ENCODE data around the gene BIRC6. TPM values are rescaled to one million over a fixed set of nuclear protein-coding genes. Genes with fewer than 3 reads are reported as not detected.
"Not testable (repeated sequence)": the region's sequence is repeated elsewhere in the genome, so short reads cannot be mapped to it uniquely, and the experiment has no call there.

BIRC6 gene
- total RNA-seq (100 to 1,000 TPM; 102 to 137 TPM), polyA plus RNA-seq (10 to 100 TPM in 1 of 2 donors, 1 to 10 TPM in 1; 3.6 to 21.8 TPM)
- long read RNA-seq, donor 1, partial matches to known transcripts = 21 of 45 reads
- long read RNA-seq, donor 1, other reads (novel, unspliced or antisense) = 23 of 45 reads
- long read RNA-seq, donor 2, partial matches to known transcripts = 27 of 49 reads
- long read RNA-seq, donor 2, other reads (novel, unspliced or antisense) = 22 of 49 reads

GRCh38 chr2:32356681-32357317 lies at the start of gene BIRC6:
BIRC6 (plus strand) TSS chr2:32357023; CDS start chr2:32357162, 139 bp downstream.
- intact Hi-C loops (cut with DNase I) = loop anchor here (2.0 to 10.0 kb wide), 4 partner anchors 71 to 292 kb away; partner anchors contain the start of gene SPAST (in 1 of the 2)
- H3K27ac ChIP-seq (ENCODE audit: low read depth in 1 of 2, low read length in 2 of 2) = peak within 1 kb of the TSS; percentile 92 to 93
- no peaks in the 10 kb centered on the region for H3K36me3 ChIP-seq (ENCODE audit: control insufficient read depth in 1 of 2, insufficient read depth in 2 of 2, low read length in 1 of 2)
- H3K4me1 ChIP-seq (ENCODE audit: control insufficient read depth in 1 of 2, insufficient read depth in 2 of 2, low read length in 2 of 2) = peaks cover 0 to 6% of the 10 kb centered on the region in 2 donors
- no peaks in the 10 kb centered on the region for H3K9me3 ChIP-seq (ENCODE audit: control insufficient read depth, low read length)
- DNase-seq = peak; percentile 99 to 100
- WGBS, 2 donors = 1% methylated on average over 71 to 76 of the region's 76 CpGs
- peak; percentile 99 for ATAC-seq (ENCODE audit: low FRiP score)
- H3K27me3 ChIP-seq (ENCODE audit: control insufficient read depth in 1 of 2, insufficient read depth in 2 of 2, low read length in 1 of 2) = no peaks in the 10 kb centered on the region
- peak within 1 kb of the TSS; percentile 85 to 91 for H3K4me3 ChIP-seq (ENCODE audit: low read length in 2 of 2)

GRCh38 chr2:32310577-32310976 lies 46.2 kb upstream of the BIRC6 start:
- peaks cover 0 to 3% of the 10 kb centered on the region in 2 donors for H3K36me3 ChIP-seq (ENCODE audit: control insufficient read depth in 1 of 2, insufficient read depth in 2 of 2, low read length in 1 of 2)
- no peak overlapping the region for H3K27ac ChIP-seq (ENCODE audit: low read depth in 1 of 2, low read length in 2 of 2)
- H3K27me3 ChIP-seq (ENCODE audit: control insufficient read depth in 1 of 2, insufficient read depth in 2 of 2, low read length in 1 of 2) = no peaks in the 10 kb centered on the region
- intact Hi-C loops (cut with DNase I) = no loop called here
- H3K9me3 ChIP-seq (ENCODE audit: control insufficient read depth, low read length) = no peaks in the 10 kb centered on the region
- ATAC-seq (ENCODE audit: low FRiP score) = no peak
- no peak for DNase-seq
- WGBS, 2 donors = 93 to 96% methylated on average over 7 of the region's 7 CpGs
- H3K4me1 ChIP-seq (ENCODE audit: control insufficient read depth in 1 of 2, insufficient read depth in 2 of 2, low read length in 2 of 2) = no peaks in the 10 kb centered on the region
- no peak overlapping the region for H3K4me3 ChIP-seq (ENCODE audit: low read length in 2 of 2)

- H3K4me1 ChIP-seq (ENCODE audit: control insufficient read depth in 1 of 2, insufficient read depth in 2 of 2, low read length in 2 of 2) = no peaks in the 10 kb centered on the region
- H3K27me3 ChIP-seq (ENCODE audit: control insufficient read depth in 1 of 2, insufficient read depth in 2 of 2, low read length in 1 of 2) = no peaks in the 10 kb centered on the region
- intact Hi-C loops (cut with DNase I) = no loop called here
- ATAC-seq (ENCODE audit: low FRiP score) (no peak), DNase-seq (no peak)
- WGBS, 2 donors = 95 to 100% methylated on average over 1 of the region's 1 CpG
- no peaks in the 10 kb centered on the region for H3K36me3 ChIP-seq (ENCODE audit: control insufficient read depth in 1 of 2, insufficient read depth in 2 of 2, low read length in 1 of 2)
- no peaks in the 10 kb centered on the region for H3K9me3 ChIP-seq (ENCODE audit: control insufficient read depth, low read length)
- no peak overlapping the region for H3K27ac ChIP-seq (ENCODE audit: low read depth in 1 of 2, low read length in 2 of 2)
- H3K4me3 ChIP-seq (ENCODE audit: low read length in 2 of 2) = no peak overlapping the region
Measured at GRCh38 chr2:32314886-32315285, 41.9 kb upstream of the BIRC6 start.

- ATAC-seq (ENCODE audit: low FRiP score) = not testable (repeated sequence)
Measured at GRCh38 chr2:32328679-32329078, 28.1 kb upstream of the BIRC6 start.

GRCh38 chr2:32329180-32329980 lies 27.4 kb upstream of the BIRC6 start:
- intact Hi-C loops (cut with DNase I); DNase-seq; H3K4me1 ChIP-seq (ENCODE audit: control insufficient read depth in 1 of 2, insufficient read depth in 2 of 2, low read length in 2 of 2); H3K27ac ChIP-seq (ENCODE audit: low read depth in 1 of 2, low read length in 2 of 2); ATAC-seq (ENCODE audit: low FRiP score); H3K36me3 ChIP-seq (ENCODE audit: control insufficient read depth in 1 of 2, insufficient read depth in 2 of 2, low read length in 1 of 2); H3K9me3 ChIP-seq (ENCODE audit: control insufficient read depth, low read length); H3K27me3 ChIP-seq (ENCODE audit: control insufficient read depth in 1 of 2, insufficient read depth in 2 of 2, low read length in 1 of 2); H3K4me3 ChIP-seq (ENCODE audit: low read length in 2 of 2): not testable (repeated sequence)
- 90 to 93% methylated on average over 14 of the region's 14 CpGs for WGBS, 2 donors

More at GRCh38 chr2:32328679-32329078, 28.1 kb upstream of the BIRC6 start:
- H3K4me3 ChIP-seq (ENCODE audit: low read length in 2 of 2); H3K36me3 ChIP-seq (ENCODE audit: control insufficient read depth in 1 of 2, insufficient read depth in 2 of 2, low read length in 1 of 2); DNase-seq; intact Hi-C loops (cut with DNase I); H3K27me3 ChIP-seq (ENCODE audit: control insufficient read depth in 1 of 2, insufficient read depth in 2 of 2, low read length in 1 of 2); H3K27ac ChIP-seq (ENCODE audit: low read depth in 1 of 2, low read length in 2 of 2); H3K9me3 ChIP-seq (ENCODE audit: control insufficient read depth, low read length); H3K4me1 ChIP-seq (ENCODE audit: control insufficient read depth in 1 of 2, insufficient read depth in 2 of 2, low read length in 2 of 2): not testable (repeated sequence)
- WGBS, 2 donors = 92 to 100% methylated on average over 1 of the region's 1 CpG

- Histone ChIP-seq H3K27ac (ENCODE audit: low read depth in 1 of 2, low read length in 2 of 2) (no peak overlapping the region), H3K4me1 (ENCODE audit: control insufficient read depth in 1 of 2, insufficient read depth in 2 of 2, low read length in 2 of 2) (no peaks in the 10 kb centered on the region), H3K27me3 (ENCODE audit: control insufficient read depth in 1 of 2, insufficient read depth in 2 of 2, low read length in 1 of 2) (no peaks in the 10 kb centered on the region), H3K4me3 (ENCODE audit: low read length in 2 of 2) (no peak overlapping the region), H3K9me3 (ENCODE audit: control insufficient read depth, low read length) (no peaks in the 10 kb centered on the region), H3K36me3 (ENCODE audit: control insufficient read depth in 1 of 2, insufficient read depth in 2 of 2, low read length in 1 of 2) (no peaks in the 10 kb centered on the region)
- intact Hi-C loops (cut with DNase I) = no loop called here
- 31 to 33% methylated on average over 2 of the region's 2 CpGs for WGBS, 2 donors
- no peak for DNase-seq
- no peak for ATAC-seq (ENCODE audit: low FRiP score)
Measured at GRCh38 chr2:32330136-32330535, 26.7 kb upstream of the BIRC6 start.

- Histone ChIP-seq H3K27me3 (ENCODE audit: control insufficient read depth in 1 of 2, insufficient read depth in 2 of 2, low read length in 1 of 2) (no peaks in the 10 kb centered on the region), H3K9me3 (ENCODE audit: control insufficient read depth, low read length) (no peaks in the 10 kb centered on the region), H3K4me3 (ENCODE audit: low read length in 2 of 2) (no peak overlapping the region), H3K27ac (ENCODE audit: low read depth in 1 of 2, low read length in 2 of 2) (no peak overlapping the region), H3K4me1 (ENCODE audit: control insufficient read depth in 1 of 2, insufficient read depth in 2 of 2, low read length in 2 of 2) (no peaks in the 10 kb centered on the region), H3K36me3 (ENCODE audit: control insufficient read depth in 1 of 2, insufficient read depth in 2 of 2, low read length in 1 of 2) (no peaks in the 10 kb centered on the region)
- ATAC-seq (ENCODE audit: low FRiP score) (no peak), DNase-seq (no peak)
- intact Hi-C loops (cut with DNase I) = no loop called here
- 35 to 42% methylated on average over 2 of the region's 2 CpGs for WGBS, 2 donors
Measured at GRCh38 chr2:32342801-32343200, 14.0 kb upstream of the BIRC6 start.

- not testable (repeated sequence) for H3K4me1 ChIP-seq (ENCODE audit: control insufficient read depth in 1 of 2, insufficient read depth in 2 of 2, low read length in 2 of 2); H3K27me3 ChIP-seq (ENCODE audit: control insufficient read depth in 1 of 2, insufficient read depth in 2 of 2, low read length in 1 of 2); H3K36me3 ChIP-seq (ENCODE audit: control insufficient read depth in 1 of 2, insufficient read depth in 2 of 2, low read length in 1 of 2); DNase-seq; H3K27ac ChIP-seq (ENCODE audit: low read depth in 1 of 2, low read length in 2 of 2); ATAC-seq (ENCODE audit: low FRiP score); H3K4me3 ChIP-seq (ENCODE audit: low read length in 2 of 2); H3K9me3 ChIP-seq (ENCODE audit: control insufficient read depth, low read length)
- intact Hi-C loops (cut with DNase I) = loop anchor here in 1 of 2 donors (10.0 kb wide), 1 partner anchor 286 kb away; the partner anchor contains the start of gene SPAST
- 77 to 93% methylated on average over 3 of the region's 3 CpGs for WGBS, 2 donors
Measured at GRCh38 chr2:32350797-32351196, 6.0 kb upstream of the BIRC6 start.

Data from aorta (tissue), 5 donors.